OCI-LY3 (cell line): ENCODE data around the gene PCYT1A.

ENCODE experiments used
- EZH2phosphoT487 ChIP-seq: fragments of 200-600 bp; shearing (Covaris generic); IDR thresholded peaks from 2 replicates; pipeline ENCODE4 v1.6.1; 2018; ENCODE audit warnings: antibody characterized with exemption, mixed run types, low read depth
- TF ChIP-seq, protein P1 (sequence below): fragments of 200-600, 300-600 bp; sonication (generic); IDR thresholded peaks from 2 replicates; pipeline ENCODE4 v1.5.1; 2014; ENCODE audit warnings: antibody characterized with exemption, low read length, low read depth

DNA sequence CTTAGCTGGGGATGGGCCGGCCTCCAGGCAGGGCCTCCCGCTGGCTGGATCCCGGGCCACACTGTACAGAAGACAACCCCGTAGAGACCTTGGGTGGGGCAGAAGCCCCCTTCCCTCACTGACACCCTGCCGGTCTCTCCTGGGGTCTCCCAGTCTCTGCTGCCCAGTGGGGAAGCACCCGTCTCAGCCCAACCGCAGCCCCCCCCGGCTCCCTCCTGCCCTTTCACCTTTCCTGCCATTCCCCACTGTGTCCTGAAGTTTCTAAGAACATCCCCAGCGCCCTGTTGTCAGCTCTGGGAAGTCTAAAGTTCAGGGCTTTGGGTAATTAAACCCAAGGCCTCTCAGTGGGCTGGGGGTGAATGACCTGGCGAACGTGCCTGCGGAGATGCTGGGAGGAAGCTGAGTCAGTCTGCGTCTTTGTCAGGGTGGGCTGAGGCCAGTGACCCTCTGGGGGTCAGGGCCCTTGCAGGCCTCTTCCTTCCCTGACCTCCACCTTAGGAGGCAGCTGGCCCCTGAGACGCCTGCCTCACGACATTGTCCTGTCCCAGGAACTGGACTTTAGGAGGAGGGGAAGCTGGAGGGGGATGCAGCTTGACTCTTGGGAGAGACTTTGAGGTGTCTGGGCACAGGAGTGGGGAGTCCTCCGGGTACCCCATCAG is 72.6 kb downstream of the PCYT1A start:
- TF ChIP-seq, protein P1, sequence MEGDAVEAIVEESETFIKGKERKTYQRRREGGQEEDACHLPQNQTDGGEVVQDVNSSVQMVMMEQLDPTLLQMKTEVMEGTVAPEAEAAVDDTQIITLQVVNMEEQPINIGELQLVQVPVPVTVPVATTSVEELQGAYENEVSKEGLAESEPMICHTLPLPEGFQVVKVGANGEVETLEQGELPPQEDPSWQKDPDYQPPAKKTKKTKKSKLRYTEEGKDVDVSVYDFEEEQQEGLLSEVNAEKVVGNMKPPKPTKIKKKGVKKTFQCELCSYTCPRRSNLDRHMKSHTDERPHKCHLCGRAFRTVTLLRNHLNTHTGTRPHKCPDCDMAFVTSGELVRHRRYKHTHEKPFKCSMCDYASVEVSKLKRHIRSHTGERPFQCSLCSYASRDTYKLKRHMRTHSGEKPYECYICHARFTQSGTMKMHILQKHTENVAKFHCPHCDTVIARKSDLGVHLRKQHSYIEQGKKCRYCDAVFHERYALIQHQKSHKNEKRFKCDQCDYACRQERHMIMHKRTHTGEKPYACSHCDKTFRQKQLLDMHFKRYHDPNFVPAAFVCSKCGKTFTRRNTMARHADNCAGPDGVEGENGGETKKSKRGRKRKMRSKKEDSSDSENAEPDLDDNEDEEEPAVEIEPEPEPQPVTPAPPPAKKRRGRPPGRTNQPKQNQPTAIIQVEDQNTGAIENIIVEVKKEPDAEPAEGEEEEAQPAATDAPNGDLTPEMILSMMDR = no peak
- no peak for TF ChIP-seq EZH2phosphoT487
